Hepatocyte (in vitro differentiated cells): ENCODE data around the gene NCAPG2.

ENCODE experiments used
- EZH2 ChIP-seq: fragments of 200-600 bp; sonication (generic); IDR thresholded peaks from 2 replicates; pipeline ENCODE4 v1.6.1; 2016; ENCODE audit warnings: antibody characterized with exemption, mild to moderate bottlenecking, borderline replicate concordance
- EZH2phosphoT487 ChIP-seq: fragments of 200-600 bp; sonication (generic); IDR thresholded peaks from one replicate; pipeline ENCODE4 v1.6.1; 2018; ENCODE audit warnings: antibody characterized with exemption, mild to moderate bottlenecking, low read depth, moderate library complexity; ENCODE audit not compliant: unreplicated experiment, severe bottlenecking
- TF ChIP-seq, protein P1 (sequence below): fragments of 200-600 bp; sonication (generic); IDR thresholded peaks from 2 replicates; pipeline ENCODE4 v1.5.1; 2016; ENCODE audit warnings: antibody characterized with exemption, mild to moderate bottlenecking; ENCODE audit not compliant: poor library complexity

- TF ChIP-seq, protein P1, sequence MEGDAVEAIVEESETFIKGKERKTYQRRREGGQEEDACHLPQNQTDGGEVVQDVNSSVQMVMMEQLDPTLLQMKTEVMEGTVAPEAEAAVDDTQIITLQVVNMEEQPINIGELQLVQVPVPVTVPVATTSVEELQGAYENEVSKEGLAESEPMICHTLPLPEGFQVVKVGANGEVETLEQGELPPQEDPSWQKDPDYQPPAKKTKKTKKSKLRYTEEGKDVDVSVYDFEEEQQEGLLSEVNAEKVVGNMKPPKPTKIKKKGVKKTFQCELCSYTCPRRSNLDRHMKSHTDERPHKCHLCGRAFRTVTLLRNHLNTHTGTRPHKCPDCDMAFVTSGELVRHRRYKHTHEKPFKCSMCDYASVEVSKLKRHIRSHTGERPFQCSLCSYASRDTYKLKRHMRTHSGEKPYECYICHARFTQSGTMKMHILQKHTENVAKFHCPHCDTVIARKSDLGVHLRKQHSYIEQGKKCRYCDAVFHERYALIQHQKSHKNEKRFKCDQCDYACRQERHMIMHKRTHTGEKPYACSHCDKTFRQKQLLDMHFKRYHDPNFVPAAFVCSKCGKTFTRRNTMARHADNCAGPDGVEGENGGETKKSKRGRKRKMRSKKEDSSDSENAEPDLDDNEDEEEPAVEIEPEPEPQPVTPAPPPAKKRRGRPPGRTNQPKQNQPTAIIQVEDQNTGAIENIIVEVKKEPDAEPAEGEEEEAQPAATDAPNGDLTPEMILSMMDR = no peak
- TF ChIP-seq EZH2 (no peak), EZH2phosphoT487 (no peak)
These were observed 57.2 kb downstream of the NCAPG2 start for GRCh38 chr7:158647475-158647792.
